Spleen (tissue), 7 donors: ENCODE data around the gene RINL.

Experiments used
- CTCF ChIP-seq, 11 experiments: fragments of 200-600 bp in 7 of 11; fragments of 450-650 bp in 4 of 11; sonication (generic) in 4 of 11; IDR thresholded peaks in 8 of 11; conservative IDR thresholded peaks in 3 of 11; 1 replicate in 7 of 11; 2 replicates in 4 of 11; pipeline versions ENCODE4 v1.4.0 to v1.8.0; 2016 to 2021; ENCODE audit warnings: antibody characterized with exemption in 11 of 11, inconsistent platforms in 4 of 11, mild to moderate bottlenecking in 1 of 11
- POLR2A ChIP-seq, 3 donors: fragments of 450-650 bp; IDR thresholded peaks; one replicate each; pipeline ENCODE4 v1.5.1; 2017; ENCODE audit warnings: antibody characterized with exemption in 3 of 3, mild to moderate bottlenecking in 1 of 3
- POLR2AphosphoS5 ChIP-seq, 3 donors: sonication (generic); formaldehyde crosslinking; IDR thresholded peaks; one replicate each; pipeline ENCODE4 v1.5.1; 2017; ENCODE audit warnings: antibody characterized with exemption in 3 of 3
- donor health status: DM: no; HTN: no; CAD: no; lungs with moderate emphysema.
- donor health status: DM: no; HTN: no; CAD: no.
- donor health status: DM: no; HTN: no; CAD: no.

GRCh38 chr19:38861368-38861767 is 16.7 kb downstream of the RINL start:
- TF ChIP-seq CTCF (IDR thresholded peaks at IDR 0.05 in 8 of 11, conservative IDR thresholded peaks at IDR 0.05 in 3 of 11) (no peak), POLR2AphosphoS5 (IDR thresholded peaks at IDR 0.05) (no peak), POLR2A (IDR thresholded peaks at IDR 0.05) (no peak)
